Skeletal muscle tissue (tissue), 4 donors: Measurements from ENCODE around the gene CHTOP. TPM values are rescaled to one million over a fixed set of nuclear protein-coding genes. Genes with fewer than 3 reads are reported as not detected.

ENCODE experiments used
- H3K27ac ChIP-seq: one replicate; pipeline ENCODE4 v1.7.0; 2013; ENCODE audit warnings: mild to moderate bottlenecking, low read depth, low read length, inconsistent platforms
- H3K27me3 ChIP-seq, 3 donors: one replicate each; pipeline ENCODE4 v1.7.0; 2013; ENCODE audit warnings: low read length in 3 of 3; ENCODE audit not compliant: control insufficient read depth in 3 of 3, insufficient read depth in 3 of 3
- H3K36me3 ChIP-seq, 3 donors: one replicate each; pipeline ENCODE4 v1.7.0; 2013; ENCODE audit warnings: low read length in 3 of 3; ENCODE audit not compliant: control insufficient read depth in 3 of 3, insufficient read depth in 3 of 3
- H3K4me1 ChIP-seq, 3 donors: one replicate each; pipeline ENCODE4 v1.7.0; 2013; ENCODE audit warnings: low read length in 3 of 3, mild to moderate bottlenecking in 3 of 3; ENCODE audit not compliant: control insufficient read depth in 3 of 3, insufficient read depth in 3 of 3
- H3K4me3 ChIP-seq, 3 donors: one replicate each; pipeline ENCODE4 v1.7.0; 2013; ENCODE audit warnings: low read length in 3 of 3
- H3K9ac ChIP-seq, 3 donors: one replicate each; pipeline ENCODE4 v1.7.0; 2013; ENCODE audit warnings: low read length in 3 of 3, mild to moderate bottlenecking in 3 of 3, moderate library complexity in 2 of 3, low read depth in 1 of 3
- H3K9me3 ChIP-seq, 3 donors: one replicate each; pipeline ENCODE4 v1.7.0; 2013; ENCODE audit warnings: low read length in 3 of 3; ENCODE audit not compliant: control insufficient read depth in 3 of 3
- total RNA-seq: library from RNA; depleted of rRNA; stranded (reverse); fragments of >200 nt; gene quantifications from one replicate; pipeline ENCODE4 v1.2.3, GENCODE V29; 2014
- donor health status: Osteomylitis.

The CHTOP gene
- total RNA-seq, 1 donor from 2014 or later: 46.4 TPM

- Histone ChIP-seq H3K27me3 (no peaks in the 10 kb centered on the region), H3K4me1 (peaks cover 47 to 63% (median 57%) of the 10 kb centered on the region in 3 donors), H3K27ac (peak overlapping the region; percentile 80), H3K4me3 (peak overlapping the region; percentile 77 to 86 (median 79)), H3K9ac (peak overlapping the region; percentile 87 to 91 (median 89)), H3K9me3 (no peaks in the 10 kb centered on the region), H3K36me3 (peaks cover 3 to 7% (median 6%) of the 10 kb centered on the region in 3 donors)
These were observed 21.6 kb upstream of the CHTOP start for GRCh38 chr1:153612111-153612754.

GRCh38 chr1:153612755-153613331 is 21.0 kb upstream of the CHTOP start, which contains the start of gene S100A16:
S100A16 (minus strand) TSS chr1:153613137; CDS start chr1:153608151, 4,986 bp downstream.
- H3K4me1 ChIP-seq: peaks cover 43 to 63% (median 58%) of the 10 kb centered on the region in 3 donors
- peak within 1 kb of the TSS; percentile 80 for H3K27ac ChIP-seq
- no peaks in the 10 kb centered on the region for H3K9me3 ChIP-seq
- peak within 1 kb of the TSS; percentile 77 to 86 (median 79) for H3K4me3 ChIP-seq
- peak within 1 kb of the TSS; percentile 87 to 91 (median 89) for H3K9ac ChIP-seq
- peaks cover 0 to 1% (median under 1%) of the 10 kb centered on the region in 3 donors for H3K36me3 ChIP-seq
- H3K27me3 ChIP-seq: no peaks in the 10 kb centered on the region

- Histone ChIP-seq H3K4me3 (peak overlapping the region; percentile 43 to 86 (median 77)), H3K4me1 (peaks cover 39 to 58% (median 53%) of the 10 kb centered on the region in 3 donors), H3K27ac (peak overlapping the region; percentile 80), H3K9ac (peak overlapping the region; percentile 61 to 91 (median 89)), H3K9me3 (no peaks in the 10 kb centered on the region), H3K27me3 (no peaks in the 10 kb centered on the region), H3K36me3 (peaks cover 0 to 4% (median 0%) of the 10 kb centered on the region in 3 donors)
These were observed 20.5 kb upstream of the CHTOP start for GRCh38 chr1:153613406-153613805.

GRCh38 chr1:153614189-153614900 is 19.5 kb upstream of the CHTOP start:
- Histone ChIP-seq H3K36me3 (peaks cover 0 to 6% (median 5%) of the 10 kb centered on the region in 3 donors), H3K9ac (no peak overlapping the region), H3K4me1 (peaks cover 29 to 48% (median 44%) of the 10 kb centered on the region in 3 donors), H3K4me3 (no peak overlapping the region), H3K27me3 (no peaks in the 10 kb centered on the region), H3K9me3 (no peaks in the 10 kb centered on the region), H3K27ac (no peak overlapping the region)

- Histone ChIP-seq H3K27me3 (no peaks in the 10 kb centered on the region), H3K9ac (no peak overlapping the region), H3K9me3 (no peaks in the 10 kb centered on the region), H3K27ac (no peak overlapping the region), H3K36me3 (peaks cover 0 to 6% (median 6%) of the 10 kb centered on the region in 3 donors), H3K4me1 (peaks cover 24 to 43% (median 38%) of the 10 kb centered on the region in 3 donors), H3K4me3 (no peak overlapping the region)
These were observed 19.0 kb upstream of the CHTOP start for GRCh38 chr1:153614906-153615305.

- Histone ChIP-seq H3K4me1 (peaks cover 19 to 38% (median 34%) of the 10 kb centered on the region in 3 donors), H3K4me3 (no peak overlapping the region), H3K27me3 (no peaks in the 10 kb centered on the region), H3K9ac (no peak overlapping the region), H3K36me3 (peaks cover 0 to 6% (median 6%) of the 10 kb centered on the region in 3 donors), H3K9me3 (no peaks in the 10 kb centered on the region), H3K27ac (no peak overlapping the region)
These were observed 18.5 kb upstream of the CHTOP start for GRCh38 chr1:153615406-153615805.

- H3K27me3 ChIP-seq: no peaks in the 10 kb centered on the region
- H3K27ac ChIP-seq: no peak within 1 kb of the TSS
- no peaks in the 10 kb centered on the region for H3K9me3 ChIP-seq
- peaks cover 0 to 6% (median 6%) of the 10 kb centered on the region in 3 donors for H3K36me3 ChIP-seq
- peak within 1 kb of the TSS in 1 of 3 donors; percentile 45 for H3K9ac ChIP-seq
- peaks cover 13 to 31% (median 30%) of the 10 kb centered on the region in 3 donors for H3K4me1 ChIP-seq
- H3K4me3 ChIP-seq: no peak within 1 kb of the TSS
These were observed 17.5 kb upstream of the CHTOP start, which contains the start of gene S100A14 for GRCh38 chr1:153616144-153616916. S100A14 (minus strand) TSS chr1:153616325; CDS start chr1:153615858, 467 bp downstream.

GRCh38 chr1:153616917-153617311 is 17.0 kb upstream of the CHTOP start:
- no peak overlapping the region for H3K27ac ChIP-seq
- H3K4me3 ChIP-seq: no peak overlapping the region
- peaks cover 11 to 25% (median 24%) of the 10 kb centered on the region in 3 donors for H3K4me1 ChIP-seq
- H3K36me3 ChIP-seq: peaks cover 0 to 6% (median 6%) of the 10 kb centered on the region in 3 donors
- no peaks in the 10 kb centered on the region for H3K9me3 ChIP-seq
- H3K27me3 ChIP-seq: no peaks in the 10 kb centered on the region
- no peak overlapping the region for H3K9ac ChIP-seq

GRCh38 chr1:153617663-153618062 is 16.2 kb upstream of the CHTOP start:
- Histone ChIP-seq H3K4me3 (no peak overlapping the region), H3K9ac (no peak overlapping the region)

More at GRCh38 chr1:153617663-153618062, 16.2 kb upstream of the CHTOP start:
- Histone ChIP-seq H3K27me3 (no peaks in the 10 kb centered on the region), H3K36me3 (peaks cover 0 to 7% (median 6%) of the 10 kb centered on the region in 3 donors), H3K27ac (no peak overlapping the region), H3K4me1 (peaks cover 7 to 20% (median 20%) of the 10 kb centered on the region in 3 donors), H3K9me3 (no peaks in the 10 kb centered on the region)
